HFFc6 (cell line): ENCODE measurements around the gene ACOT6. TPM values are rescaled to one million over a fixed set of nuclear protein-coding genes. Genes with fewer than 3 reads are reported as not detected.
"Not testable (repeated sequence)": the region's sequence is repeated elsewhere in the genome, so short reads cannot be mapped to it uniquely, and the experiment has no call there.

Experiments
- DNase-seq: peaks from one replicate; pipeline ENCODE4 v3.0.0-alpha.2; 2018
- H3K27ac Mint-ChIP-seq: 2 replicates; pipeline ENCODE4 v1.8.0; 2020; ENCODE audit warnings: mild to moderate bottlenecking, mixed read lengths
- H3K27me3 Mint-ChIP-seq: 2 replicates; pipeline ENCODE4 v1.8.0; 2021; ENCODE audit warnings: mild to moderate bottlenecking, moderate library complexity, mixed read lengths; ENCODE audit not compliant: insufficient read depth
- H3K36me3 Mint-ChIP-seq: 2 replicates; pipeline ENCODE4 v1.8.0; 2021; ENCODE audit warnings: low read depth, mixed read lengths
- H3K4me1 Mint-ChIP-seq: 2 replicates; pipeline ENCODE4 v1.8.0; 2020; ENCODE audit warnings: low read depth, mixed read lengths
- H3K4me3 Mint-ChIP-seq: 2 replicates; pipeline ENCODE4 v1.8.0; 2020; ENCODE audit warnings: mild to moderate bottlenecking, moderate library complexity, mixed read lengths
- H3K9me3 Mint-ChIP-seq: 2 replicates; pipeline ENCODE4 v1.8.0; 2020; ENCODE audit warnings: mild to moderate bottlenecking, mixed read lengths
- total RNA-seq, 6 experiments: library from RNA; stranded (reverse); fragmentation: NEBNext Ultra II Directional; extraction: Animal tissue kit (Norgen Biotek cat#: 25700); gene quantifications; 2 replicates in 1 of 6; 3 replicates in 5 of 6; pipeline ENCODE4 v1.2.3, GENCODE V29; 2021
- TF ChIP-seq, protein P1 (sequence below): fragments of 200-600 bp; sonication (generic); IDR thresholded peaks from 2 replicates; pipeline ENCODE4 v1.5.0; 2021; ENCODE audit warnings: antibody characterized with exemption, mild to moderate bottlenecking

Gene ACOT6
- total RNA-seq, 6 experiments from 2014 or later, result not detected

GRCh38 chr14:73630009-73630780 lies 17.9 kb downstream of the ACOT6 start:
- Mint-ChIP-seq H3K27me3 (peaks cover 5% of the 10 kb centered on the region; the same call in 1 of the 2 replicates), H3K9me3 (no peaks in the 10 kb centered on the region), H3K4me1 (peaks cover 6% of the 10 kb centered on the region), H3K4me3 (no peak overlapping the region), H3K27ac (no peak overlapping the region), H3K36me3 (no peaks in the 10 kb centered on the region)
- TF ChIP-seq, protein P1, sequence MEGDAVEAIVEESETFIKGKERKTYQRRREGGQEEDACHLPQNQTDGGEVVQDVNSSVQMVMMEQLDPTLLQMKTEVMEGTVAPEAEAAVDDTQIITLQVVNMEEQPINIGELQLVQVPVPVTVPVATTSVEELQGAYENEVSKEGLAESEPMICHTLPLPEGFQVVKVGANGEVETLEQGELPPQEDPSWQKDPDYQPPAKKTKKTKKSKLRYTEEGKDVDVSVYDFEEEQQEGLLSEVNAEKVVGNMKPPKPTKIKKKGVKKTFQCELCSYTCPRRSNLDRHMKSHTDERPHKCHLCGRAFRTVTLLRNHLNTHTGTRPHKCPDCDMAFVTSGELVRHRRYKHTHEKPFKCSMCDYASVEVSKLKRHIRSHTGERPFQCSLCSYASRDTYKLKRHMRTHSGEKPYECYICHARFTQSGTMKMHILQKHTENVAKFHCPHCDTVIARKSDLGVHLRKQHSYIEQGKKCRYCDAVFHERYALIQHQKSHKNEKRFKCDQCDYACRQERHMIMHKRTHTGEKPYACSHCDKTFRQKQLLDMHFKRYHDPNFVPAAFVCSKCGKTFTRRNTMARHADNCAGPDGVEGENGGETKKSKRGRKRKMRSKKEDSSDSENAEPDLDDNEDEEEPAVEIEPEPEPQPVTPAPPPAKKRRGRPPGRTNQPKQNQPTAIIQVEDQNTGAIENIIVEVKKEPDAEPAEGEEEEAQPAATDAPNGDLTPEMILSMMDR, result no peak
- DNase-seq, result no peak

GRCh38 chr14:73633116-73634010 lies 21.0 kb downstream of the ACOT6 start:
- DNase-seq, result peak; percentile 54
- Mint-ChIP-seq H3K4me1 (peaks cover 6% of the 10 kb centered on the region), H3K27me3 (peaks cover 5% of the 10 kb centered on the region; the same call in 1 of the 2 replicates), H3K9me3 (no peaks in the 10 kb centered on the region), H3K36me3 (no peaks in the 10 kb centered on the region), H3K4me3 (peak overlapping the region; percentile 69), H3K27ac (no peak overlapping the region)
- TF ChIP-seq, protein P1, result peak; percentile 97

GRCh38 chr14:73634011-73634833 lies 21.9 kb downstream of the ACOT6 start:
- H3K9me3 Mint-ChIP-seq, result no peaks in the 10 kb centered on the region
- H3K4me1 Mint-ChIP-seq, result peaks cover 15% of the 10 kb centered on the region
- DNase-seq, result no peak
- H3K36me3 Mint-ChIP-seq, result no peaks in the 10 kb centered on the region
- peak overlapping the region; percentile 69 for H3K4me3 Mint-ChIP-seq
- H3K27ac Mint-ChIP-seq, result no peak overlapping the region
- TF ChIP-seq, protein P1, result no peak
- peaks cover 5% of the 10 kb centered on the region; the same call in 1 of the 2 replicates for H3K27me3 Mint-ChIP-seq

GRCh38 chr14:73636355-73636754 lies 24.0 kb downstream of the ACOT6 start:
- H3K4me1 Mint-ChIP-seq, result peaks cover 29% of the 10 kb centered on the region
- not testable (repeated sequence) for H3K9me3 Mint-ChIP-seq, H3K27ac Mint-ChIP-seq, H3K36me3 Mint-ChIP-seq, H3K4me3 Mint-ChIP-seq, H3K27me3 Mint-ChIP-seq, DNase-seq

GRCh38 chr14:73637830-73638229 lies 25.5 kb downstream of the ACOT6 start:
- Mint-ChIP-seq H3K27me3 (0 out of 2 replicates have a peak, but pooled peaks cover 2% of the 10 kb centered on the region), H3K36me3 (no peaks in the 10 kb centered on the region), H3K9me3 (no peaks in the 10 kb centered on the region), H3K4me1 (peaks cover 29% of the 10 kb centered on the region), H3K4me3 (no peak overlapping the region), H3K27ac (no peak overlapping the region)
- TF ChIP-seq, protein P1, result no peak
- DNase-seq, result no peak
